NCI-H1436 treated with DMSO at 0.1 percent for 48 hours (cell line): ENCODE data around the gene EPM2AIP1.
A peak's percentile ranks its signal among the peaks of the same experiment; 100 is the strongest.
"Not testable (repeated sequence)": the region's sequence is repeated elsewhere in the genome, so short reads cannot be mapped to it uniquely, and the experiment has no call there.

Experiments used
- DNase-seq: peaks from one replicate; lab custom pipeline; 2025; lab: John Stamatoyannopoulos, UW

Gene EPM2AIP1

DNA sequence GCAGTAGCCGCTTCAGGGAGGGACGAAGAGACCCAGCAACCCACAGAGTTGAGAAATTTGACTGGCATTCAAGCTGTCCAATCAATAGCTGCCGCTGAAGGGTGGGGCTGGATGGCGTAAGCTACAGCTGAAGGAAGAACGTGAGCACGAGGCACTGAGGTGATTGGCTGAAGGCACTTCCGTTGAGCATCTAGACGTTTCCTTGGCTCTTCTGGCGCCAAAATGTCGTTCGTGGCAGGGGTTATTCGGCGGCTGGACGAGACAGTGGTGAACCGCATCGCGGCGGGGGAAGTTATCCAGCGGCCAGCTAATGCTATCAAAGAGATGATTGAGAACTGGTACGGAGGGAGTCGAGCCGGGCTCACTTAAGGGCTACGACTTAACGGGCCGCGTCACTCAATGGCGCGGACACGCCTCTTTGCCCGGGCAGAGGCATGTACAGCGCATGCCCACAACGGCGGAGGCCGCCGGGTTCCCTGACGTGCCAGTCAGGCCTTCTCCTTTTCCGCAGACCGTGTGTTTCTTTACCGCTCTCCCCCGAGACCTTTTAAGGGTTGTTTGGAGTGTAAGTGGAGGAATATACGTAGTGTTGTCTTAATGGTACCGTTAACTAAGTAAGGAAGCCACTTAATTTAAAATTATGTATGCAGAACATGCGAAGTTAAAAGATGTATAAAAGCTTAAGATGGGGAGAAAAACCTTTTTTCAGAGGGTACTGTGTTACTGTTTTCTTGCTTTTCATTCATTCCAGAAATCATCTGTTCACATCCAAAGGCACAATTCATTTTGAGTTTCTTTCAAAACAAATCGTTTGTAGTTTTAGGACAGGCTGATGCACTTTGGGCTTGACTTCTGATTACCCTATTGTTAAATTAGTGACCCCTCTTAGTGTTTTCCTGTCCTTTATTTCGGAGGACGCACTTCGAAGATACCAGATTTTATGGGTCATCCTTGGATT lies 674 bp upstream of the EPM2AIP1 start, which contains the start of gene MLH1:
MLH1 (plus strand) TSS at position 193 of the 958 bp plus-strand sequence; CDS start at position 223, 30 bp downstream.
- DNase-seq = no peak

DNA sequence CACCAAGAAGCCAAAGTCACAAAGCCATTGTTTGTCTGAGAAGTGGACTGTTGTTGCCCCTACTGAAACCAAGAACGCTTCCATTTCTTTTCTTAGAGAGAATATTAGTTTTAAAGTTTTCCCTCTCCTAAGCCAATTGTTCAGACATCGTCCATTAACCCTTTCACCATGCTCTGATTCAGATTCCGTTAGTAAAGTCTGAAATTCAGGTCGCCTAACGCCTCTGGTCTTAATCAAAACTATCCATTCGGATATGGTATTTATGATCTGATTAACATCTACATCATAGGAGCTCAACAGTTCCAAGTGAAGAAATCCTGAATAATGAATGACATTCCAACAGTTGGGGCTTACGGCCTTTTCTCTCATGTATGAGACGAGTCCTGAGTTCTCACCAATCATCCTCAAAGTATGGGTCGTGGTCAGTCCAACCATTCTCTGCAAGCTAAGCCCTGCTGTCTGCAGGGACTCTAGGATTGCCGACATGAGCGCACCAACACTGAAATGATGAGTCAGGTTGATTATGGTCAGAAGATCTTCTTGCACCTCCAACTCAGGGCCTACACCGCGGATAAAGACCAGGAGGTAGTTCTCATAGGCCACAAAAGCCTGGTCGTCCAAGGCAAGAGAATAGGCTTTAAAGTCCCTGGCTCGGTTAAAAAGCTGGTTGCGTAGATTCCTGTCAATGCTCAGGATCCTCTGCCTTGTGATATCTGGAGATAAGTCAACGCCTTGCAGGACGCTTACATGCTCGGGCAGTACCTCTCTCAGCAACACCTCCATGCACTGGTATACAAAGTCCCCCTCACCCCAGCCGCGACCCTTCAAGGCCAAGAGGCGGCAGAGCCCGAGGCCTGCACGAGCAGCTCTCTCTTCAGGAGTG lies 767 bp downstream of the EPM2AIP1 start:
- DNase-seq = no peak

DNA sequence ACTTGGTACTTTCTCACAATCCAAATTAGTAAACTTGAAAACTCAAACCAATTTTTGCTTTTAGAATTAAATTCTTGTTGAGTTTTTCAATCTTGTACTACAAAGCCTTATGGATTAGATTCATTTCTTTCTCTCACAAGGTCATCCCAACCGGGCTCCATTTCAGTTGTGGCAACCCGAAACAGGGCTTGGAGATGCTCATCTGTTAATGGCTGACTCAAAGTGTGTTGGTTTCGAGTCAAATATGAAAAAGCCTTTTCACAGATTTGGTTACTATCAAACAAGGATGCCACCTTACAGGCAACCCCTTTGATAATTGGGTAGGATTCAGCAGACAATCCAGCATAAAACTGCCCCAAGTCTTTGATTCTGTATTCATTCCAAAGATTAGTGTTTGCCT lies 1.8 kb downstream of the EPM2AIP1 start:
- DNase-seq = no peak

DNA sequence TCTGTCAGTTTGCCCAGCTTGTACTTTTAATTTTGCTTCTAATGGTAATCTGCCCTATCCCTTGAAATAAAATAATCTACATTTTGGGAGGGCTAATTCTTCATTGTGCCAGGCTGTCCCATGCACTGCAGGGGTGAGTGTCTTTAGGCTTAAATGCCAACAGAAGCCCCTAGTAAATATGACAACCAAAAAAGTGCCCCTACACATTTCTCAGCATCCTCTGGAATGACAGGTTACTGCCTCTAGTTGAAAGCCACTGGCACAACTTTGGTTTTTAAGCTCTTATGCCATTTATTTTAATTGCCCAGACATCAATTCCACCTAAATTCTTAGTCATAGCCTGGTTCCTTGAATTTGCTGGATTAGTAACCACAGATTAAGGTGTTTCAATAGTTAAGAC lies 3.4 kb downstream of the EPM2AIP1 start:
- no peak for DNase-seq

DNA sequence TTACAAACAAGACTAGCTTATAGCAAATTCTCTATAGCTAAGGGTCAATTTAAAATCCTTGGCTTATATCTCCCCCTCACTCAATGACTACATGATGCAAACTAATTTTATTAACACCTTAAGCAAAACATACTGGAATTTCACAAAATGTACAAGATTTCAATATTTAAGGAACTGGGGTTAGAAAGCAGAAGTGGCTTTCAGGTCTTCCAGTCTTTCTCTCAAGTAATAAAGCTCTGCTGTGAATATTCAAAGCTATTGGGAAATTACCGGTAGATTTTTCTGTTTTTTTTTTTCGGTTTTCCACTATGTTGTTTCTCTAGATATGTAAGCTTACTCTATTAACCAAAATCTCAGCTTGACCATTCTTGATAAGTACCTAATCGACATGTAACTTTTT lies 3.9 kb downstream of the EPM2AIP1 start:
- no peak for DNase-seq

DNA sequence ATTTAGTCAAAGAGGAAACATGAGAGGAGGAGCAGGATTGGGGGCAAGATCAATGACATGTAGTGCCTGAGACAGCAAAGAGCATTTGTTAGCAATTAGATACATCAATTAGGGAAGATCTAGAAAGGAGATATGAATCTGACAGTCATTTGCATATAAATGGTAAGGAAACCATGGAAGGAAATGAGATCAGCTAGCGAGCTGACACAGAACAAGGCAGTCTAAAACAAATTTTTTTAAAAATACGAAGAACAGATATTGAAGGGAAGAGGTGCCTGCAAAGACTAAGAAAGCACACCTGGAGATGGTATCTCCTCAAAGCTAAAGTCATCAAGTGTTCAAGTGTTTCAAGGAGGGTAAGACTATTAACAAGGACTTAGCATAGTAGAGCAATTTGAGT lies 4.6 kb downstream of the EPM2AIP1 start:
- no peak for DNase-seq

DNA sequence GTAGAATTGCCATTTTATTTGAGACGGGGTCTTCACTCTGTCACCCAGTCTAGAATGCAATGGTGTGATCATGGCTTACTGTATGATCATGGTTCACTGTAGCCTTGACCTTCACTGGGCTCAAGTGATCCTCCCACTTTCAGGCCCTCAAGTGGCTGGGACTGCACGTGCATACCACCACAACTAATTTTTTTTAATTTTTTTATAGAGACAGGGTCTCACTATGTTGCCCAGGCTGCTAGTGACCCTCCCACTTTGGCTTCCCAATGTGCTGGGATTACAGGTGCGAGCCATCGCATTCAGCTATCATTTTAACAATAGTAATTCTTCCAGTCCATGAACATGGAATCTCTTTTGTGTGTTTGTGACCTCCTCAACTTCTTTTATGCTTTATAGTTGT lies 11.9 kb downstream of the EPM2AIP1 start:
- DNase-seq = no peak

DNA sequence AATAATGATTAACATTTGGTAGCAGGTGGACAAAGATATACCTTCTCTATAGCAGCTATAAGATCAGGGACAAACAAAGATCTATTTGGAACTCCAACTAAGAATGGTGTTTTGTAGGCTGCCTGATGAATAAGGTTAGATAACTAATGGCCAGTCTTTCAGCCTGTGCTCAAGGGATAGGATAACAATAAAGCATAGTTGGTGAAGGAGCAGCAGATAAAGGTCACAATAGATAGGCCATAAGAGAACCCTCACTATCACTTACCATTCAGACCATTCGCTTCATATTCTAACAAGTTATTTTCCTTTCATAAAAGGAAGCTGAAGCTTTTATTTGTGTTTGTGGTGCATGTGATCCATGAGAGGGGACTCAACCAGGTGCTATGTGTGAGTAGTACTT lies 19.8 kb downstream of the EPM2AIP1 start:
- no peak for DNase-seq

DNA sequence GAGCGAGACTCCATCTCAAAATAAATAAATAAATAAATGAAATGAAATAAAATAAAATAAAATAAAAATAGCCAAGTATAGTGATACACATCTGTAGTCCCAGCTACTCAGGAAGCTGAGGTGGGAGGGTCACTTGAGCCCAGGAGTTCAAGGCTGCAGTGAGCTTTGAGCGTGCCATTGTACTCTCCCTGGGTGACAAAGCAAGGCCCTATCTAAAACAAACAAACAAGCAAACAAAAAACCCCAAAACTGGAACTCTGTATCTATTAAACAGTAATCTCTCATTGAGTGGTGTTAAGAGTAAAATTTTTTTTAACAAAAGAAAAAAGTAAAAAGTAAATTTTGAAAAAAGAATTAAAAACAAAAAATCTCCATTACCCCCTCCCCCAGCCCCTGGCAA lies 20.8 kb downstream of the EPM2AIP1 start:
- no peak for DNase-seq

DNA sequence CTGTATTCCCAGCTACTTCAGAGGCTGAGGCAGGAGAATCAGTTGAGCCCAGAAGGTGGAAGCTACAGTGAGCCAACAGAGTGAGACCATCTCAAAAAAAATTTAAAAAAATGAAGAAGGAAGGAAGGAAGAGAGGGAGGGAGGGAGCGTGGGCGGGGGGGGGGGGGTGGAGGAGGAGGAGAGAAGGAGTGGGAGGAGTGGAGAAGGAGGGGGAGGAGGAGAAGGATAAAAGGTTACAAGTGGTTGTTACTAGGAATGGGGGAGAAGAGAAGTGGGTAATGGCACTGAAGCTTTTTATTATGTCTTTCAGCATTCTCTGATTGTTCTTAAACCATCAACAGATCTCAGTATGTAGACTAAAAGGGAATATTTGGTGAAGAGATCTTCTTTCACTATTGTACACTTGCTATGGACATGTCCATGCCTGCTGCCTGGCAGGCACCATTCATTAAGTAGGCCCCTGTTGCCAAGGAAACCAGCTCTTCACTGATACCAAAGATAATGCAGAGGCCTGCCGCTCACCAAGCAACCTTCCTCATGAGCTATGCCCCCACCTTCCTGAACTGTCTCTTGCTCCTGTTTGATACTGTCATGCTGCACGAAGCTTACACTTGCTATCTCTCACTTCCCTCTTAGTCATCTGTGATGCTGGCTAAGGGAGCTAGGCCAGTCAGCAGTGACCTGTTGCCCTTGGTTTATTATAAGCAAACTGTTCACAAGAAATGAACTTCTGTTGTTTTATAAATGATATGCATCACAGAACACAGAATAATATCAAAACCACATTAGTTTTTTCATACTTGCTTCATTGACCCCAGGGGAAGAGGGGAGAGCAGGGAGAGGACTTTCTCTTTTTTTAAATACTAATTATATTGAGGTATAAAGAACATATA lies 23.1 kb downstream of the EPM2AIP1 start:
- DNase-seq = peak; percentile 91

DNA sequence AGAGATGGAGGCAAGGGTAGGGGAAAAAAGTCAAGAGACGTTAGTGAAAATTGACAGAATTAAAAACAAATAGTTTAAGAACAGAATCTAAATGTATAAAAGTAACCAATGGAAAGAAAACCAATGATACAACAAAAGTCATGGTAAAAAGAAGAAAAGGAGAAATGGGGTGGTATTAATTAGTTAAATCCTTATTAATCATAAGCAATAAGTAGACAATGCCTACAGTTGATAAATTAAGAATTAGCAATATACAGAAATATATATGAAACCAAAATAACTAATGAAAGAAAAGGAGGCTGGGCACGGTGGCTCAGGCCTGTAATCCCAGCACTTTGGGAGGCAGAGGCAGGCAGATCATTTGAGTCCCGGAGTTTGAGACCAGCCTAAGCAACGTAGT lies 23.8 kb downstream of the EPM2AIP1 start:
- DNase-seq = no peak

DNA sequence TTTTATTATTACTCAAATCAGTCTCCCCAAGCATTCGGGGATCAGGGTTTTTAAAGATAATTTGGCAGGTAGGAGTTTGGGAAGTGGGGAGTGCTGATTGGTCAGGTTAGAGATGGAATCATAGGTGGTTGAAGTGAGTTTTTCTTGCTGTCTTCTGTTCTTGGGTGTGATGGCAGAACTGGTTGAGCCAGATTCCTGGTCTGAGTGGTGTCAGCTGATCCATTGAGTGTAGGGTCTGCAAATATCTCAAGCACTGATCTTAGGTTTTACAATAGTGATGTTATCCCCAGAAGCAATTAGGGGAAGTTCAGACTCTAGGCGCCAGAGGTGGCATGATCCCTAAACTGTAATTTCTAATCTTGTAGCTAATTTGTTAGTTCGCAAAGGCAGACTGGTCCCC lies 27.5 kb downstream of the EPM2AIP1 start:
- DNase-seq = no peak

DNA sequence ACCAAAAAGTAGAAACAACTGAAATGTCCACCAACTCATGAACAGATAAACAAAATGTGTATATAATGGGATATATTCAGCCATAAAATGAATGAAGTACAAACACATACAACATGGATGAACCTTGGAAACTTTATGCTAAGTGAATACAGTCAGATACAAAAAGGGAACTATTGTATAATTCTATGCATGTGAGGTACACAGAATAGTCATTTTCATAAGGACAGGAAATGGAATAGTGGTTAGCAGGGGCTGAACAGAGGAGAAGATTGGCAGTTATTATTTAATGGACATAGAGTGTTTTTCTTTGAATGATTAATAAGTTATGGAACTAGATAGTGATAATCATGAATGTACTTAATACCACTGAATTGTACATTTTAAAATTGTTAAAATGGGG lies 28.1 kb downstream of the EPM2AIP1 start:
- DNase-seq = no peak

DNA sequence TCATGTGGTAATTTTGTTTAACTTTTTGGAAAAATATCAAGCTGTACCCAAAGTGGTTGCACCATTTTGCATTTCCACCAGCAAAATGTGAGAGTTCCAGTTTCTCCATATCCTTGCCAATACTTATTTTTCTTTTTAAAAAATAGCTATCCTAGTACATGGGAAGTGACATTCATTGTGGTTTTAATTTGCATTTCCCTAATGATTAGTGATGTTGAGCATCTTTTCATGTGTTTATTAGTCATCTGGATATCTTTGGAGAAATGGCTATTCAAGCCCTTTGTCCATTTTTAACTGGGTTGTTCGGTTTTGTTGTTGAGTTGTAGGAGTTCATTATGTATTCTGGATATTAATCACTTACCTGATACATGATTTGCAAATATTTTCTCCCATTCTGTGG lies 28.6 kb downstream of the EPM2AIP1 start:
- DNase-seq = no peak

DNA sequence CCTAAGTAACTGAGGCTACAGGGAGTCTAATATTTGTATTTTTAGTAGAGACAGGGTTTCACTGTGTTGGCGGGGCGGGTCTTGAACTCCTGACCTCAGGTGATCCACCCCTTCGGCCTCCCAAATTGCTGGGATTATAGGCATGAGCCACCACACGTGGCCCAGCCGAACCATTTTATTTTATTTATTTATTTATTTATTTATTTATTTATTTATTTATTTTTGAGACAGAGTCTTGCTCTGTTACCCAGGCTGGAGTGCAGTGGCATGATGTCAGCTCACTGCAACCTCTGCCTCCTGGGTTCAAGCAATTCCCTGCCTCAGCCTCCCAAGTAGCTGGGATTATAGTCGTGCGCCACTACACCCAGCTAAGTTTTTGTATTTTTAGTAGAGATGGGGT lies 29.9 kb downstream of the EPM2AIP1 start:
- not testable (repeated sequence) for DNase-seq

DNA sequence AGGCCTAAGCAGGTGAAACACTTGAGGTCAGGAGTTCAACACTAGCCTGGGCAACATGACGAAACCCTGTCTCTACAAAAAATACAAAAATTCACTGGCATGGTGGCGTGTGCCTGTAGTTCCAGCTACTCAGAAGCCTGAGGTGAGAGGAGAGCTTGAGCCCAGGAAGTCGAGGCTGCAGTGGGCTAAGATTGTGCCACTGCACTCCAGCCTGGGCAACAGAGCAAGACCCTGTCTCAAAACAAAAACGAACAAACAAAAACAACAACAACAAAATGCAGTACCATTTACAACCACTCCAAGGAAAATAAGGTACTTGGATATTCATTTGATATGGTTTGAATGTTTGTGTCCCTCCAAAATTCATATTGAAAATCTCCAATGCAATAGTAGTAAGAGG lies 32.4 kb downstream of the EPM2AIP1 start:
- DNase-seq = no peak

DNA sequence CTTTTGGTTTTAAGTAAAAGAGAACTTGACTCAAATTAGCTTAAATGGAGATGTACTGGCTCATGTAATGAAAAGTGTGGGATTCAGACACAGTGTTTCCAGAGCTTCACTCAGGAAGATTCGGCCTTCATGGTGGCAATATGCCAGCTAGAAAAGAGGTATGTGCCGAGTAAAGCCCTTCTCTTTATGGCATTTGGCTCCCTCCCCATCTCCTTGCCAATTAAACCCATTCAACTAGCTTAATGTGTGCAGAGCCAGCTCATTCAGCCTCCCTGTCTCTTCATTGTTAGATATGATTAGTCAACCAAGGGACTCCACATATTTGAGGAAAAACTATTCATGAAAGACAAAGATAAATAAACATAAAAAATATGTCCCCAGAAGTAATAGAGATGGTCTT lies 33.1 kb downstream of the EPM2AIP1 start:
- DNase-seq = peak; percentile 43

DNA sequence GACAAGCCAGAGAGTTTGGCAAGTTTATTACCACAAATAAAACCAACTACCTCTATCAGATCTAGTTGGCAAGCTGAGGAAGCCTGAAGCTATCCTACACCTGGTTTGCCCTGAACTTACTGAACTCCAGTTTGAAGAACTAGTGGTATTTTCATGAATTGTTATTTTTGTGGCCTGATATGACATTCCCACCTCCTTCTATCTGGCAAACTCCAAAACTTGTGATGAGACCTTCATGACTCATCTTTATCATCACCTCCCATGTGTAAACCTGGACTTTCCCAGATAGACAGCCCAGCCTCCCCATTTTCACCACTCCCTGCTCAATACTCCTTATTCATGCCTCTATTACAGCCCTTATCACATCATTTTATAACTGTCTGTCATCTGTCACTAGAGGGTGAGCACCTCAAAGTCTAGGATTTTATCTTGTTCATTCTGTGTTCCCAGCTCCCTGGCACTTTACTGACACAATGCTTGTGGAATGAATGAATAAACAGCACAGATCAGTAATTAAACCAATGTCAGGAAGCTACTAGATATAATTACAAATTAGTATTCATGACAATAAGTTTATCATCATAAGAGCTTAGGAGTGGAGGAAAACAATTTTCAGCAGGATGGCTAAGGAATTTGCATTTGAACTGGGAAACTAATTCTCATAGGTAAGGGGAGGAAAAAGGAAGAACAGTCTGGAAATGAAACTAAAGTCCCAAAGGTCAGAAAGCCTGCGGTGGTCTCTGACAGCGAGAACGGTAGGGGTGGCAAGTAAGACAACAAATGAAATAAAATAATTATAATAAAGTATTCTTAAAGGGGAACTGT lies 34.9 kb downstream of the EPM2AIP1 start:
- no peak for DNase-seq

DNA sequence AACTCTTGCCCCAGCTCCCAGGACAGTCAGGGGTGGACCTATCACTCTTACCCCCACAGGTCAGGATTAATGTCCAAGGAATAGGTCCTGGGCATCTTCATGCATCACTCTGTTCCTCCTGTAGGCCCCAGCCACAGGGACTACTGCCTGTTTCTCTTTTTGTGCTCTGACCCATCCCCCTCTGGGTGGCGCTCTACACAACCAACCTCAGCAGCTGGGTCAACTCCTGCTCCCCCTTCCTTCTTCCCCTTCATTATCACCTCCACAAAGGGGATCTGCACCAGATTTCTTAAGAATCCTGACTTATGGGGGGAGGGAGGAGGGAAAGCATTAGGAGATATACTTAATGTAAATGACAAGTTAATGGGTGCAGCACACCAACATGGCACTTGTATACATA lies 35.9 kb downstream of the EPM2AIP1 start:
- DNase-seq = no peak

DNA sequence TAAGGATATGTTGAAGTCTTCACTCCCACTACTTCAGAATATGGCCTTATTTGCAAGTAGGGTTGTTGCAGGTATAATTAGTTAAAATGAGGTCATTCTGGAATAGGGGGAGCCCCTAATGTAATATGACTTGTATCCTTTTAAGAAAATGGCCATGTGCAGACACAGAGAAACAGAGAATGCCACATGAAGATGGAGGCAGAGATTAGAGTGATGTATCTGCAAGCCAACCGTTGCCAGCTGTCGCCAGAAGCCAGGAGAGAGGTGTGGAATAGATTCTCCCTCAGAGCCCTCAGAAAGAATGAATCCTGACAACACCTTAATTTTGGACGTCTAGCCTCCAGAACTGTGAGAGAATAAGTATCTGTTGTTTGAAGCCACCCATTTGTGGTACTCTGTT lies 36.8 kb downstream of the EPM2AIP1 start:
- no peak for DNase-seq
